ENCODE measurements around the gene EPS8L2.
A peak's percentile ranks its signal among the peaks of the same experiment; 100 is the strongest.

The EPS8L2 gene

GRCh38 chr11:704781-705645, 1.0 kb upstream of the EPS8L2 start:
- DNase-seq (ENCODE audit: low read depth): no peak

- DNase-seq (ENCODE audit: low read depth): no peak
Measured at GRCh38 chr11:706439-706956, 467 bp downstream of the EPS8L2 start.

GRCh38 chr11:706957-707816, 1.2 kb downstream of the EPS8L2 start:
- no peak for DNase-seq (ENCODE audit: low read depth)

GRCh38 chr11:707817-708420, 1.9 kb downstream of the EPS8L2 start:
- DNase-seq (ENCODE audit: low read depth): no peak

- DNase-seq (ENCODE audit: low read depth): no peak
Measured at GRCh38 chr11:708511-708910, 2.5 kb downstream of the EPS8L2 start.

GRCh38 chr11:709109-709997, 3.3 kb downstream of the EPS8L2 start:
- DNase-seq (ENCODE audit: low read depth): no peak

- DNase-seq (ENCODE audit: low read depth): no peak
Measured at GRCh38 chr11:714436-714835, 8.4 kb downstream of the EPS8L2 start.

GRCh38 chr11:719214-720016, 13.4 kb downstream of the EPS8L2 start:
- DNase-seq (ENCODE audit: low read depth): no peak

- DNase-seq (ENCODE audit: low read depth): no peak
Measured at GRCh38 chr11:720017-720641, 14.1 kb downstream of the EPS8L2 start.

GRCh38 chr11:720642-721246, 14.7 kb downstream of the EPS8L2 start:
- no peak for DNase-seq (ENCODE audit: low read depth)

- DNase-seq (ENCODE audit: low read depth): no peak
Measured at GRCh38 chr11:721247-721740, 15.3 kb downstream of the EPS8L2 start.

GRCh38 chr11:721741-722345, 15.8 kb downstream of the EPS8L2 start:
- DNase-seq (ENCODE audit: low read depth): no peak

- no peak for DNase-seq (ENCODE audit: low read depth)
Measured at GRCh38 chr11:722346-722811, 16.3 kb downstream of the EPS8L2 start.

- DNase-seq (ENCODE audit: low read depth): peak; percentile 42
Measured at GRCh38 chr11:723120-723883, 17.3 kb downstream of the EPS8L2 start.

- no peak for DNase-seq (ENCODE audit: low read depth)
Measured at GRCh38 chr11:724049-724777, 18.2 kb downstream of the EPS8L2 start.

GRCh38 chr11:724778-725386, 18.9 kb downstream of the EPS8L2 start:
- no peak for DNase-seq (ENCODE audit: low read depth)

- no peak for DNase-seq (ENCODE audit: low read depth)
Measured at GRCh38 chr11:725624-726202, 19.7 kb downstream of the EPS8L2 start.
